Posterior cingulate gyrus (tissue), 11 donors: Measurements from ENCODE around the gene CCDC187.

ENCODE experiments used
- DNase-seq, 10 donors: peaks; one replicate each; pipeline versions ENCODE4 v3.0.0 to v3.0.0-alpha.2; 2020 to 2021; ENCODE audit warnings: mixed read lengths in 3 of 10
- intact Hi-C: fragments of 100-400 bp; cut with DNase I; formaldehyde crosslinking; loops from one replicate; pipeline ENCODE4 v1.15.1; 2023

Gene CCDC187

DNA sequence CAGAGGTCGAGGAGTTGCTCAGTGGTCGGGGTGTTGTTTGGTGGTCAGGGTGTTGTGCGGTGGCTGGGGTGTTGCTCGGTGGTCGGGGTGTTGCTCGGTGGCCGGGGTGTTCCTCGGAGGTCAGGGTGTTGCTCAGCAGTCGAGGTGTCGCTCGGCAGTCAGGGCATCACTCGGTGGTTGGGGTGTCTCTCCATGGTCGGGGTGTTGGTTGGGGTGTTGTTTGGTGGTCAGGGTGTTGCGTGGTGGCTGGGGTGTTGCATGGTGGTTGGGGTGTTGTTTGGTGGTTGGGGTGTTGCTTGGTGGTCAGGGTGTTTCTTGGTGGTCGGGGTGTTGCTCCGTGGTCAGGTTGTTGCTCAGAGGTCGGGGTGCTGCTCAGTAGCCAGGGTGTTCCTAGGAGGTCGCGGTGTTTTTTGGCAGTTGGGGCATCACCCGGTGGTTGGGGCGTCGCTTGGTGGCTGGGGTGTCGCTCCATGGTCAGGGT, 12.4 kb upstream of the CCDC187 start:
- intact Hi-C loops = no loop called here
- DNase-seq = peak in 3 of 10 donors; percentile 64 to 81 (median 75)

DNA sequence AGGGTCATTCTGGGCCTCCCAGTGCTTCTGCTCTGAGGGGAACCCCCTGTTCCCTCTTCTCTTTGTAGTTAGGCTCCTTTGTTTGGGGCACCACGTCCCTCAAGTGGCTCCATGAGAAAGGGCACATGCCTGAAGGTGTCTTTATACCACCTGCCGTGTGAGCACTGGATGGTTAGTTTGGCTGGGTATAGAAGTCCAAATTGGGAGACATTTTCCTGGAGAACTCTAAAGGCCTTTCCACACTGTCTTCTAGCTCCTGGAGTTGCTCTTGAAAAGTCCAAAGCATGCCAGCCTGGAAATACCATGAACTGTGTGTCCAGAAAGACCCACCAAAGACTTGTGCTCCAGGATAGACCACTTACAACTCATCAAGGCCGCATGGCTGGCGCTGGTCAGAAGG, 11.1 kb upstream of the CCDC187 start:
- DNase-seq = peak in 1 of 10 donors; percentile 31
- intact Hi-C loops = loop anchor here (5.0 kb wide), 1 partner anchor 47 kb away; the partner anchor contains the start of gene DNLZ

DNA sequence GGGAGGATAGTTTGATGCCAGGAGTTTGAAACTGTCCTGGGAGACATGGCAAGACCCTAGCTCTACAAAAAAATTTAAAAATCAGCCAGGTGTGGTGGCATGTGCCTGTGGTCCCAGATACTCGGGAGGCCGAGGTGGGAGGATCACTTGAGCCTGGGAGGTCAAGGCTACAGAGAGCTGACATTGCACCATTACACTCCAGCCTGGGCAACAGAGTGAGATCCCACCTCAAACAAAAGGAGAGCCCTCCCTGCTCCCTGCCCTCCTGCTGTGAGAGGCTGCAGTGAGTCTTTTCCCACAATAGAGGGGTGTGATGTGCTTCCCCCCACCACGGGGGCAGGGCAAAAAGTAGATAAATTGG, 10.1 kb upstream of the CCDC187 start:
- intact Hi-C loops = loop anchor here (5.0 kb wide), 1 partner anchor 48 kb away; the partner anchor contains the start of gene DNLZ
- DNase-seq = peak in 2 of 10 donors; percentile 27 to 41

DNA sequence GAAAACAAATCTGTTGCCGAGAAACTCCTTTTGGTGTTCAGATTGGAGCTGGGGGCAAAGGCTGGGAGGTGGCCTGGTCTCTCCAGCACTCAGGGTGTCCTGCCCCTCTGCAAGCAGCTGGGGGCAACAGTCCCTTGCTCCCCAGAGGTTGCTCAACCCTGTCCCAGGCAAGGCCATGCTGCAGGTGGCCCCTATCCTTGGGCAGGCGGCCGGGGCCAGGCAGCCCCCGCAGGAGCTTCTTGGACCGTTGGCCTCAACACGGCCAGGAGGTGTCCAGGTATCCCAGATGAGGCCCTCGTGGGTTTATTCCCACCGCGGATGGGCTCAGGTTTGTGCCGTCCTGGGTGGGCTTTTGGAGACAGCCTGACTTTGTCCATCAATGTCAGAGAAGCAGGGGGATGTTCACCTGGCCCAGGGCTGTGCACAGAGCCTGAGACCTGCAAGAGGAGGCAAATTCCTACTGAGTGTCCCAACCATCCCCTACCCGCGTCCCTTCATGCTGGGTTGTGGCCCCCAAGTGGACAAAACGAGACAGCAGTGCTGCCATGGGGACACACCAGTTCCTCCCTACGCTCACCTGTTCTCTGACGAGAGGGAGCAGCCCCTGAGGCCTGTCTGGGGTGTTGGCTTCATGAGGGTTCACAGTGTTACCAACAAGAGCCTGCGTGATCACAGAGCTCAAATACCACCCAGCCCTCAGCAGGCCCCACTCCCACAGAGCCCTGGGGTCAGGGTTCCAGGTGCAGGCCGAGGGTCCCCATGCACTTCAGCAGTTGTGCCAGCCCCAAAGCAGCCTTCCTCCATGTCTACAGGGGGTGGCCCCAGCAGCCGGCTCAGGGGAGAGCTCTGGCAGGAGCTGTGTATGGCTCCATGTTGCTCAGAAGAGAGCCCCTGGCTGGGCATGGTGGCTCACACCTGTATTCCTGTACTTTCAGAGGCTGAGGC, 9.5 kb upstream of the CCDC187 start:
- intact Hi-C loops = loop anchor here (2.0 to 5.0 kb wide), 2 partner anchors 49 to 87 kb away; partner anchors contain the start of genes DNLZ and SNAPC4
- peak in 3 of 10 donors; percentile 39 to 76 (median 65) for DNase-seq

DNA sequence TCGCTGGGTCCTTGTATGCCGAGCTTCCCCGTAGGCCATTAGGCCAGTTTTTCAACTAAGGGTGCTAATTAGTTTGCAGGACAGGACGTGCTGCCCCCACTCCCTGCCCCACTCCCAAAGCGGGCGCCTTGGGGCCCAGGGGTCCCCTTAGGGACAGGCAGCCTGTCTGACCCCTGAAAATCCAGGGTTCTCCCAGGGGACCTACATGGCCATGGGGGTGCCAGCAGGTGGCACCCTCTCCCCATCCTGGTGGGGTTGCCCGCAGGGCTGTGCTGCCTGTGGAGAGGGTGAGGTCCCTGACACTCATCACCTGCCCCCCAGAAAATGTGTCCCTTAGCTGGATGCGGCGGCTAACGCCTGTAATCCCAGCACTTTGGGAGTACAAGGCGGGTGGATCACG, 8.5 kb upstream of the CCDC187 start:
- DNase-seq = peak in 8 of 10 donors; percentile 42 to 94 (median 68)
- intact Hi-C loops = loop anchor here (2.0 to 5.0 kb wide), 2 partner anchors 50 to 88 kb away; partner anchors contain the start of genes DNLZ and SNAPC4

DNA sequence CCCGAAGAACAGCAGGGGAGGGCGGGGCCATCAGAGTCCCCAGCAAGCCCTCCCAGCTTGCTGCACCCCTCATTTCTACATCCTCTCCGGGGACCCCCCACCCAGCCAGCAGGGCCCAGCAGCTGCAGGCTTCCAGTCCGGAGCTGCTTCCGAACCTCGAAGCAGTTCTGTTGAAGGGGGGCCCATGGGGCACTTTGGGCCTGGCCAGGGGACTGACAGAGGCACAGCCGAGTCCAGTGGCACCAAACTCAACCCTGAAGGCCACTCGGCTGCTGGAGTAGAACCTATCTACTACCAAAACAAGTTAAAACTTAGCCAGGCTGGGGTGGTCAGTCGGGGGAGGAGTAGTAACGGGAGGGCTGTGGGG, 8.1 kb upstream of the CCDC187 start:
- peak in 3 of 10 donors; percentile 45 to 55 (median 49) for DNase-seq
- intact Hi-C loops = loop anchor here (2.0 to 5.0 kb wide), 2 partner anchors 50 to 89 kb away; partner anchors contain the start of genes DNLZ and SNAPC4

DNA sequence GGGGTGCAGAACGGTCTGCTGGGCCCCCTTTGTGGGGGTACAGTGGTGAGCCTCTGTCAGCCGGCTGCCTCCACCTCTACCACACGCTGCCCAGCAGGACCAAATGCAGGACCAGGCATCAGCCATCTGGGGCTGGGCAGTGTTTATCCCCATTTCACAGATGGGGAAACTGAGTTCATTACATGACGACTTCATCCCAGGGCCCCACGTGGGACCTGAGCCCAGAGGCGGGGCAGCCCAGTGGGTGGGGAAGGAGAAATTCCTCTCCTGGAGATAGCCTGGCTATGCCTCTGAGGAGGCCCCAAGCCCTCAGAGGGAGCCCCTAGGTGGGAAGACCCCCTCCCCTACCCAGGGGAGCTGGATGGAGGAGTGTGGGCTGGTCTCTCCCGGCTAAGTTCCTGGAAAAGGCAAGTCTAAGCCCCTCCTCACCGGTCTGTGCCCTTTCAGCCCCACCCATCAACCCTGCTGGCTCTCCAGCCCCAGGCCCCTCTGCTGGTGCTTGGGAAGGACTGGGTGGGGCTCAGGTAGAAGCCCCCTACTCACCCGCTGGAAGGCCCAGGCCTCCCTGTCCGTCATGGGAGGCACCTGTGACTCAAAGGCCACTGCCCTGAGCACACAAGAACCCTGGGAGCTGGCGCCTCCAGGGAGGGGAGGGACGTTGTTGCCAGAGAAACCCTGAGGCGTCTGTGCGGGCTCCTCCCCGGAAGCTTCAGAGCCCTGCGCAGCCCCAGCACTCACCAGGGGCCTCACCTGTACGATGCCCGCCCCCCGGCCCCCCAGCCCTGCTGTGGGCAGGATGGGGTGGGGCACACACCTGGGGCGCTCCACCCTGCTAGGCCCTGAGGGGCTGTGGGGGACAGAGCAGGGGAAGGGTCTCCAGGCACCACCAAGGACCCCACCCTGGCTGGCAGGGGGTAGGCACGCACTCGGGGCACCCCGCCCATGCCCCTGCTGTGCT, 7.4 kb upstream of the CCDC187 start:
- DNase-seq = peak in 3 of 10 donors; percentile 54 to 67 (median 57)
- intact Hi-C loops = loop anchor here (2.0 to 5.0 kb wide), 2 partner anchors 51 to 89 kb away; partner anchors contain the start of genes DNLZ and SNAPC4

DNA sequence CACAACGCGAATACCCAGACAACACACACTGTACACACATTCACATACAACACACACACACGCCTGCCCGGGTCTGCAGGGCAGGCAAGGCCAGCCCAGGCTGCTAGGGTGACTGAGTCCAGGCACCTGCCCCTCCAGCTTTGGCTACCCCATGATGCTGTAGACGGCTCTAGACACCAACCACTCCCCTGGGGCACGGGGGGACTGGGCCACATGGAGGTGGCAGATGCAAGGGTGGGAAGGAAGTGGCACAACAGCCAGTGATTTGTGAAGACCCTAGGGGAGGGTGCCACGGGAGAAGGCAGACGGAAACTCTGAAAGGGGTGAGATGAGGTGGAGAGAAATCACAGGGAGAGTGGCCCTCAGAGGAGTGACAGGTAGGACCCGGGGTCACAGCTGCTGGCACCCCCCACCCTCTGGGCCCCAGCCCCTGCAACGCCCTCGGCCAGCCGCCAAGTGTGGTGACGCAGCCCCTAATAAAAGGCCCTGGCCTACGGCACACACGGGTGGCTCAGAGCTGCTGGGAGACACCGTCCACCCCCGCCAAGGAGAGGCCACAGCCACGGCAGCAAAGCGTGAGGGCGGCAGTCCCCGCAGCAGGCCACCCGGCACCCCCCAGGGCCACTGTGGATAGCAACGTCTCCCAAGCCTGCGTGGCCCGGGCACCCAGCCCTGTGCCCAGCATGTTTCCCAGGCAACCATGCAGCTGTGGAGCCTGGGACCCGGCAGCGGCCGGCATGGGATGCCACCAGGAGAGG, 6.6 kb upstream of the CCDC187 start:
- intact Hi-C loops = loop anchor here (5.0 kb wide), 1 partner anchor 52 kb away; the partner anchor contains the start of gene DNLZ
- DNase-seq = peak in 3 of 10 donors; percentile 69 to 81 (median 77)

DNA sequence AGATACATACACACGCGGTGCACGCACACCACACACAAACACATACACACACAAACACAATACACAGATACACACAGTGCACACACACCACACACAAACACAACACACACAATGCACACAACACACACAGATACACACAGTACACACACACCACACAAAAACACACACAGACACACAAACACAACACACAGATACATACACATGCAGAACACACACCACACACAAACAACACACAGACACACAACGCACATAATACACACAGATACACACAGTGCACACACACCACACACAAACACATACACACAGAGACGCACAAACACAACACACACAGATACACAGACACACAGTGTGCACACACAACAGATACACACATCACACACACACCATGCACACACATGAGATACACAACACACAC, 5.9 kb upstream of the CCDC187 start:
- intact Hi-C loops = loop anchor here (5.0 kb wide), 1 partner anchor 52 kb away; the partner anchor contains the start of gene DNLZ
- no peak for DNase-seq

DNA sequence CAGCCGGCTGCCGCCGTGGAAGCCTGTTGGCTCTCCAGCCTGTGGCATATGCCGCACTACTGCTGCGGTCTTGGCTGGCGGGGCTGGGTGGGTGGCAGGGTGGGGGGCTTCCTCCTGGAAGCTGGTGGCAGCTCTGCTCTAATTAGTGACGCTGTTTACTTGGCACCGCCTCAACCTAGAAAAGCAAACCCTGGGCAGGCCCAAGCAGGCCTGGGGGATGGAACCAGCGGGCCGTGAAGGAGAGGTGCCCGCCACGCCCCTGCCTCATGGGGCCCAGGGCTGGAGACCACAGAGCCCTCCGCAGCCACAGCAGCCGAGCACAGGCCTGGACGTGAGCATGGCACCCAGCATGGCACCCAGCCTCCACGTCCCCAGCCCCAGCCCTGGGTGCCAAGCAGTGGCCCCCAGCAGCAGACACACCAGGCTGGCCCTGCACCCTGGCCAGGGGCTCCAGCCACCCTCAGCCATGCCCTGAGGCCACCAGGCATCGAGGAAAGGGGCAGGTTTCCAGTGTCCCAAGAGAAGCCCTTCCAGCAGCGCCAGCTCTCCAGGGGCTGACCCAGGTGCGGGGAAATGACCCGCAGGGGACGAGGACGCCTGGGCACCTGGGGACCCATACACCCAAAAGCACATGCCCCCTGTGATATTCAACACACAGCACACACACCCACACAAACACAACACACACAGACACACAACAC, 5.4 kb upstream of the CCDC187 start:
- intact Hi-C loops = no loop called here
- DNase-seq = peak in 3 of 10 donors; percentile 59 to 69 (median 66)

DNA sequence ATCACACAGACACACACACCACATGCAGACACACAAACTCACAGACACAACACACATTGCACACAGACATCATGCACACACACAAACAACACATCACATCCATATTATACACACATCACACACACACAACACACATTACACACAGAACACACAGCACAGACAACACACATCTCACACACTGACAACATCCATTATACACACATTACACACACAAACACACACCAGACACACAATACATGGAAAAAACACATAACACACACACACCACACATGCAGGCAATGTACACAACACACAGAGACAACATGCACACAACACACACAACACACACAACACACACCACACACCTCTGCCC, 4.8 kb upstream of the CCDC187 start:
- intact Hi-C loops = no loop called here

DNA sequence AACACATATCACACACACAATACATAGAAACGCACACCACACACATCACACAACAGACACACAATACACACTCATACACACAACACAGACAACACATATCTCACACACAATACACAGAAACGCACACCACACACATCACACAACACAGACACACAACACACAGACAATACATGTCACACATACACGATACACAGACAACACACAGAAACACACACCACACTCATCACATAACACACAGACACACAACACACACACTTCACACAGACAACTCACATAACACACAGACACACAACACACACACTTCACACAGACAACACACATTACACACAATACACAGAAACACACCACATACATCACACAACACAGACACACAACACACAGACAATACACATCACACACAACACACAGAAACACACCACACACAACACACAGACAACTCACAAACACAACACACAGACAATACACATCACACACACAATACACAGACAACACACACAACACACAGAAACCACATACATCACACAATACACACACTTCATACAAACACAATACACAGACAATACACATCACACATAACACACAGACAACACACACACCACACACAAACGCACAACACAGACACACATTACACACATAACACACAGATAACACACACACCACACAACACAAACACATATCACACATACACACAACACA, 4.3 kb upstream of the CCDC187 start:
- intact Hi-C loops = no loop called here
- no peak for DNase-seq

More for the DNA sequence above, 4.8 kb upstream of the CCDC187 start:
- no peak for DNase-seq

DNA sequence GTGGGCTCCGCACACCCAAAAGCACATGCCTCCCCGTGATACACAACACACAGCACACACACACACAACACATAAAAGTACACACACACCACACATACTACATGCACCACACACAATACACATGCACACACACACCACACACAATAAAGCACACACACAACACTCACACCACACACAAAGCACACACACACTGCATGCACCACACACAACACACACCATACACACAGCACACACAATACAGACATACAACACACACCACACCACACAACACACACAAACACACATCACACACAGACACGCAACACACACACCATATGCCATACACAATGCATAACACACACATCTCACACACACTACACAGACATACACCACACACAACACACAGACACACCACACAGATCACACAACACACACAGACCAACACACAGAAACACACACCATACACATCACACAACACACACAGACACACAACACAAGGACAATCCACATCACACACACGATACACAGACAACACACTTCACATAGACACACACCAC, 3.4 kb upstream of the CCDC187 start:
- intact Hi-C loops = no loop called here
- DNase-seq = peak in 1 of 10 donors; percentile 40

DNA sequence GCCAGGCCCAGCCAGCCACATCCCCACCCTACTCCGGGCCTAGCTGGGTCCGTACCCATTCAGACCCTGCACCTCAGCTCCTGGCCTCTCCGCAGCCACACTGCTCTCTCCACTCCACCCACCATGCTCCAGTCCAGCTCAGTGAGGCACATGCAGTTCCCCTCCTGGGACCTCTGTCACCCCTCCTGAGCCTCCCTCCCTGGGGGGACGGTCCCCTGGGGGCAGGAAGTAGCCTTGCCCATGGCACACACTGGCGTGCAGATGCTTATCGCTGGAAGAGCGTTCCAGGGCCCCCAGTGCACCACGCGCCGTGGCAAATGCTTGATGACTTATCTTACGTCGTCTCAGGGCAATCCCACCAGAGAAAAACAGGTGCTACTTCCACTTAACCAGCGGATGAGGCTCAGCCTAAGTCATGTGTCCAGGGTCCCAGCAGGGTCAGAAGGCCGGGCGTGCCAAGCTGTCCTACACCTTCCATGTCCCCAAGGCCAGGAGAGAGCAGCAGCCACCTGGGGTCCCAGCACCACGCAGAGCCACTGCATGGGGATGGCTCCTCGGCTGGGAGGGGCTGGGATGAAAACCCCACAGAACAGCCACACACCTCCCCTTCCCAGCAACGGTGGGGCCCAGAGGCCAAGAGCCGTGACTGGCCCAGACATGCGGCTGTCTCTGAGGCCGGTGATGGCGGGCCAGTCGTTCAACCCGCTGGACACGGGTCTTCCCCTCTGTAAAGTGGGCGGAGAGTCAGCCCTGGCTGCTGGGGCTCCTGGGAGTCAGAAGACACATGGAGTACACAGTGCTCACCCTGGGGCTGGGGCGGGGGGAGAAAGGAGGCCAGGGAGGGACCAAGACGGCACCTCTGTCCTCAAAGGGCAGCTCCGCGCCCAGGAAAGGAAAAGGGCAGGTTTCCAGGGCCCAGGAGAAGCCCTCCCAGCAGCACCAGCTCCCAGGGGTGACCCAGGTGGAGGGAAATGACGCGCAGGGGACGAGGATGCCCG, 2.6 kb upstream of the CCDC187 start:
- intact Hi-C loops = no loop called here

DNA sequence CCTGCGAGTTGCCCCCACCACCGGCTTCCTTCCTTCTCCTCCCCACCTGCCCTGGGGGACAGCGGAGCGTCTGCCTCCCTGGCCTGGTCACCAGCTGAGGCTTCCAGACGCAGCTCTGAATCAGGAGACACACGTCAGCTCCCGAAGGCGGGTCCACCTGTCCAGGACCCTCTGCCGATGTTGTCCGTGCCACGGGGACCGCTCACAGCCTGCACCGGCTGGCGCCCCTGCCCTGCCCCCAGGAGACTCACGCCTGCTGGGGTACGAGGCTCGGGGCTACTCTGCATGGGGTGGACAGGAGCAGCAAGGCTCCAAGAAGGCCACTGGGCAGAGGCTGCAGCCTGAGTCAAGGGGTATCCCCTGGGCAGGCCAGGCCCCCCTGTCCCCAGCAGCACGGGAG, 1.9 kb upstream of the CCDC187 start:
- intact Hi-C loops = no loop called here
- DNase-seq = peak in 3 of 10 donors; percentile 35 to 80 (median 72)

More for the DNA sequence above, 2.6 kb upstream of the CCDC187 start:
- DNase-seq = peak in 3 of 10 donors; percentile 39 to 79 (median 75)

DNA sequence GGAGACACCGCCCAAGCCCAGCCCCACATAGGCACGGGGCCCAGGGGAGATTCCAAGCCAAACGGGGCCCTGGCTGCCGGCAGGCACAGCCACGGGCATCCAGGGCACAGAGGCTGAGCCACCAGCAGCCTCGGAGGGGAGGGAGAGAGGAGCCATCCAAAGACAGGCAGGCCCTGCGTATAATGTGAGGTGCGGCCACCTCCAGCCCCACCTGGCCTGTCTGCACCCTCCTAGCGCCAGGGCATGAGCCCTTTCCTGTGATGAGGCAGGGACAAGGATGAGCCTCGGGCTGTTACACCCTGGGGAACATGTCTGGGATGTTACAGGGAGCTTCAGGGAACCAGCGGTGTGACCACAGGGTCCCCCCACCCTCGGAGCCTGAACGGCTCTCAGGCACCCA, 1.1 kb upstream of the CCDC187 start:
- intact Hi-C loops = no loop called here
- DNase-seq = peak in 1 of 10 donors; percentile 33

DNA sequence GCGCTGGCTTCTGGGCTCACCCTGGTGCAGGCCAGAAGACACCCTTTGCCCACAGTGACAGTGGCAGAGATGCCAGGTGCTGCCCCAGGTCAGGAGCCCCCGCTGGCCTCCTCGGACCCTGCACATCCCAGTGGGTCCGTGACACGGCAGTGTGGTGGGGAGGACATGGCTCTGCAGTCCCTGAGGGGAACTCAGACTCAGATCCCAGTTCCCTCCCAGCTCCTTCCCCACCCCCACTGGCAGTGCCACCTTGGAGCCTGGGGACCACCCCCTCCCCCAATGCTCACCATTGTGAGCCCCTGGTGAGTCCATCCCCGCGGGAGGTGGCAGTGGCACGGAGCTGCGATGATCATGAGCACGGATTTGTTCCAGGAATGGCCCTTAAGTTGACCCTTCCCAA, 562 bp upstream of the CCDC187 start:
- intact Hi-C loops = no loop called here
- DNase-seq = peak in 2 of 10 donors; percentile 46 to 63
